Stomach smooth muscle (tissue), 2 donors: ENCODE measurements around the gene TBXAS1.

ENCODE experiments used
- H3K27ac ChIP-seq: one replicate; pipeline ENCODE4 v1.7.0; 2013; ENCODE audit warnings: mild to moderate bottlenecking, low read length, inconsistent platforms
- H3K27me3 ChIP-seq, 2 donors: one replicate each; pipeline ENCODE4 v1.7.0; 2013; ENCODE audit warnings: low read length in 2 of 2; ENCODE audit not compliant: insufficient read depth in 2 of 2, control insufficient read depth in 1 of 2
- H3K36me3 ChIP-seq, 2 donors: one replicate each; pipeline ENCODE4 v1.7.0; 2013; ENCODE audit warnings: low read length in 2 of 2; ENCODE audit not compliant: control insufficient read depth in 2 of 2, insufficient read depth in 2 of 2
- H3K4me1 ChIP-seq: one replicate; pipeline ENCODE4 v1.7.0; 2013; ENCODE audit warnings: low read length; ENCODE audit not compliant: control insufficient read depth, insufficient read depth
- H3K4me3 ChIP-seq, 2 donors: one replicate each; pipeline ENCODE4 v1.7.0; 2013; ENCODE audit warnings: low read length in 2 of 2
- H3K9ac ChIP-seq, 2 donors: one replicate each; pipeline ENCODE4 v1.7.0; 2013; ENCODE audit warnings: low read length in 2 of 2, mild to moderate bottlenecking in 1 of 2
- H3K9me3 ChIP-seq, 2 donors: one replicate each; pipeline ENCODE4 v1.7.0; 2013; ENCODE audit warnings: low read length in 2 of 2; ENCODE audit not compliant: control insufficient read depth in 2 of 2
- donor health status: healthy.
- donor health status: Pancreatic carcinoma.

TBXAS1 gene

GRCh38 chr7:140035400-140036223 is 206.5 kb downstream of the TBXAS1 start:
- no peak overlapping the region for H3K9ac ChIP-seq
- no peaks in the 10 kb centered on the region for H3K9me3 ChIP-seq
- H3K27me3 ChIP-seq = no peaks in the 10 kb centered on the region
- H3K36me3 ChIP-seq = peaks cover 30 to 37% of the 10 kb centered on the region in 2 donors
- H3K4me1 ChIP-seq = peaks cover 2% of the 10 kb centered on the region
- no peak overlapping the region for H3K27ac ChIP-seq
- H3K4me3 ChIP-seq = no peak overlapping the region

GRCh38 chr7:140036224-140036962 is 207.3 kb downstream of the TBXAS1 start:
- H3K4me3 ChIP-seq = no peak overlapping the region
- peaks cover 30 to 43% of the 10 kb centered on the region in 2 donors for H3K36me3 ChIP-seq
- H3K9me3 ChIP-seq = no peaks in the 10 kb centered on the region
- peaks cover 2% of the 10 kb centered on the region for H3K4me1 ChIP-seq
- H3K9ac ChIP-seq = no peak overlapping the region
- H3K27ac ChIP-seq = no peak overlapping the region
- H3K27me3 ChIP-seq = no peaks in the 10 kb centered on the region

- peaks cover 2% of the 10 kb centered on the region for H3K4me1 ChIP-seq
- no peaks in the 10 kb centered on the region for H3K9me3 ChIP-seq
- no peak overlapping the region for H3K9ac ChIP-seq
- H3K27ac ChIP-seq = no peak overlapping the region
- H3K4me3 ChIP-seq = no peak overlapping the region
- H3K36me3 ChIP-seq = peaks cover 22 to 41% of the 10 kb centered on the region in 2 donors
- no peaks in the 10 kb centered on the region for H3K27me3 ChIP-seq
Measured at GRCh38 chr7:140039066-140039465, 210.0 kb downstream of the TBXAS1 start.

DNA sequence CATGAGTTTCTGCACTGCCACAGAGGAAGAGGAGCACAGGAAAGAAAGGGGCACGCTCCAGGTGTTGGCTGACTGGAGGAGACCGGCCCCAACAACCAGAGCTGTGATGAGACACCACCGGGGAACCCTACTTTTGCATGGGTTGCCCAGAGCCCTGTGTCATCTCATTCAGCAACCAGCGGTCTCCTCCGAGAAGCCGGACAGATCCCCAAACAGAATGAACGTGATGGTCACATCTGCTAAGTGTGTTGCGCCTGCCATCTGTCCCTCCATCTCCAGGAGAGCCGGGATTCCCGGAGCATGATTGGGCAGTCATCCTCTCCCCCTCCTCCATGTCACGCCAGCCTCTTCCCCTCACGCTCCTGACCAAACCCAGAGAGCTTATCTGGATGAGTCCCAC is 210.8 kb downstream of the TBXAS1 start:
- H3K36me3 ChIP-seq = peaks cover 21 to 40% of the 10 kb centered on the region in 2 donors
- no peak overlapping the region for H3K27ac ChIP-seq
- no peak overlapping the region for H3K9ac ChIP-seq
- H3K4me3 ChIP-seq = no peak overlapping the region
- H3K4me1 ChIP-seq = peaks cover 2% of the 10 kb centered on the region
- H3K9me3 ChIP-seq = no peaks in the 10 kb centered on the region
- H3K27me3 ChIP-seq = no peaks in the 10 kb centered on the region

GRCh38 chr7:140041659-140042385 is 212.8 kb downstream of the TBXAS1 start:
- Histone ChIP-seq H3K4me3 (no peak overlapping the region), H3K36me3 (peaks cover 29 to 37% of the 10 kb centered on the region in 2 donors), H3K9ac (no peak overlapping the region), H3K9me3 (no peaks in the 10 kb centered on the region), H3K27me3 (no peaks in the 10 kb centered on the region), H3K27ac (no peak overlapping the region), H3K4me1 (no peaks in the 10 kb centered on the region)

DNA sequence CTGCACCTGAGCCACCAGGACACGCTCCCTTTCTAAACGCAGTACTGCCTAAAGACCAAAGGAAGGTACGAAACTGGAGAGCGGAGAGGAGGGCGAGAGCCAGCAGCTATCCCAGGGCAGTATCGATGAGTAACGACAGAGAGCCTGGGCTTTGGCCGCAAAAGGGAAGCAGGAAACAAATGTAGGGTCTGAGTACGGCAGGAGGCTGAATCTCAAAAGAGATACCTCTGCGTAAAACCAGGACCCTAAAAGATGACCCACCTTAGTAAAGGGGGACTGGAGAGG is 213.3 kb downstream of the TBXAS1 start:
- Histone ChIP-seq H3K27ac (no peak overlapping the region), H3K4me3 (no peak overlapping the region), H3K9me3 (no peaks in the 10 kb centered on the region), H3K36me3 (peaks cover 30 to 33% of the 10 kb centered on the region in 2 donors), H3K27me3 (no peaks in the 10 kb centered on the region), H3K9ac (no peak overlapping the region), H3K4me1 (no peaks in the 10 kb centered on the region)

- Histone ChIP-seq H3K9me3 (no peaks in the 10 kb centered on the region), H3K27ac (no peak overlapping the region), H3K4me1 (peaks cover 2% of the 10 kb centered on the region), H3K27me3 (no peaks in the 10 kb centered on the region), H3K9ac (no peak overlapping the region), H3K36me3 (peaks cover 19 to 24% of the 10 kb centered on the region in 2 donors), H3K4me3 (no peak overlapping the region)
Measured at GRCh38 chr7:140044251-140044650, 215.2 kb downstream of the TBXAS1 start.

- H3K36me3 ChIP-seq = peaks cover 9 to 18% of the 10 kb centered on the region in 2 donors
- no peak overlapping the region for H3K9ac ChIP-seq
- H3K27ac ChIP-seq = no peak overlapping the region
- peaks cover 2% of the 10 kb centered on the region for H3K4me1 ChIP-seq
- no peaks in the 10 kb centered on the region for H3K27me3 ChIP-seq
- H3K9me3 ChIP-seq = no peaks in the 10 kb centered on the region
- no peak overlapping the region for H3K4me3 ChIP-seq
Measured at GRCh38 chr7:140045697-140046096, 216.6 kb downstream of the TBXAS1 start.

GRCh38 chr7:140047197-140047596 is 218.1 kb downstream of the TBXAS1 start:
- H3K27me3 ChIP-seq = no peaks in the 10 kb centered on the region
- H3K9ac ChIP-seq = no peak overlapping the region
- H3K4me3 ChIP-seq = no peak overlapping the region
- H3K36me3 ChIP-seq = peaks cover 9% of the 10 kb centered on the region in 2 donors
- peaks cover 2% of the 10 kb centered on the region for H3K4me1 ChIP-seq
- no peak overlapping the region for H3K27ac ChIP-seq
- H3K9me3 ChIP-seq = no peaks in the 10 kb centered on the region

GRCh38 chr7:140048138-140048537 is 219.1 kb downstream of the TBXAS1 start:
- Histone ChIP-seq H3K4me1 (peaks cover 2% of the 10 kb centered on the region), H3K36me3 (peaks cover 7 to 9% of the 10 kb centered on the region in 2 donors), H3K27ac (no peak overlapping the region), H3K9ac (no peak overlapping the region), H3K27me3 (no peaks in the 10 kb centered on the region), H3K4me3 (no peak overlapping the region), H3K9me3 (no peaks in the 10 kb centered on the region)
